ENCODE results near the gene RFTN1. TPM values are rescaled to one million over a fixed set of nuclear protein-coding genes. Genes with fewer than 3 reads are reported as not detected.

Gene RFTN1
- total and polyA plus RNA-seq, 9 of the 15 experiments (the other 6 are each of a cell fraction or from before 2014, with no cell fraction given), result 0.08 to 0.51 (median 0.11) TPM; not detected in 6

GRCh38 chr3:16319307-16319706, 194.2 kb downstream of the RFTN1 start (continued):
- TF ChIP-seq ZNF561 (CRISPR knock-in tag; conservative IDR thresholded peaks at IDR 0.05) (no peak), MXD1 (CRISPR knock-in tag; IDR thresholded peaks at IDR 0.05; ENCODE audit: borderline replicate concordance, poor library complexity, severe bottlenecking) (no peak), ZKSCAN1 (IDR thresholded peaks at IDR 0.05; ENCODE audit: low read depth, low read length) (no peak), XRCC4 (IDR thresholded peaks at IDR 0.05; ENCODE audit: extremely low read depth, insufficient read depth, insufficient read length) (no peak), TRIM24 (IDR thresholded peaks at IDR 0.05) (no peak), NCOA2 (IDR thresholded peaks at IDR 0.05; ENCODE audit: partially characterized antibody in 2 of 2) (no peak), SUPT5H (IDR thresholded peaks at IDR 0.05) (no peak), ZC3H11A (IDR thresholded peaks at IDR 0.05; ENCODE audit: low read depth, low read length) (no peak), ETV1 (tag; conservative IDR thresholded peaks at IDR 0.05; ENCODE audit: low read depth) (no peak), FOXA1 (IDR thresholded peaks at IDR 0.05; ENCODE audit: borderline replicate concordance) (no peak), ZNF3 (CRISPR knock-in tag; IDR thresholded peaks at IDR 0.05) (no peak), RAD21 (CRISPR knock-in tag; conservative IDR thresholded peaks at IDR 0.05 in 1 of 2, IDR thresholded peaks at IDR 0.05 in 1 of 2) (peak; percentile 83 to 90), SREBF2 (CRISPR knock-in tag; IDR thresholded peaks at IDR 0.05) (no peak), KLF6 (CRISPR knock-in tag; IDR thresholded peaks at IDR 0.05; ENCODE audit: borderline replicate concordance) (no peak), ATF6 (CRISPR knock-in tag; IDR thresholded peaks at IDR 0.05) (no peak), CBX2 (IDR thresholded peaks at IDR 0.05; ENCODE audit: insufficient read depth, low read length, poor library complexity, severe bottlenecking) (no peak), MTA2 (IDR thresholded peaks at IDR 0.05; ENCODE audit: low read depth) (no peak), CREB3 (tag; conservative IDR thresholded peaks at IDR 0.05; ENCODE audit: low read depth) (no peak)
